ENCODE data around the gene CDH23. TPM values are rescaled to one million over a fixed set of nuclear protein-coding genes. Genes with fewer than 3 reads are reported as not detected.

The CDH23 gene
- polyA plus RNA-seq, 2 of the 4 experiments (the other 2 are of a cell fraction), result 1.1 to 2.3 TPM

DNA sequence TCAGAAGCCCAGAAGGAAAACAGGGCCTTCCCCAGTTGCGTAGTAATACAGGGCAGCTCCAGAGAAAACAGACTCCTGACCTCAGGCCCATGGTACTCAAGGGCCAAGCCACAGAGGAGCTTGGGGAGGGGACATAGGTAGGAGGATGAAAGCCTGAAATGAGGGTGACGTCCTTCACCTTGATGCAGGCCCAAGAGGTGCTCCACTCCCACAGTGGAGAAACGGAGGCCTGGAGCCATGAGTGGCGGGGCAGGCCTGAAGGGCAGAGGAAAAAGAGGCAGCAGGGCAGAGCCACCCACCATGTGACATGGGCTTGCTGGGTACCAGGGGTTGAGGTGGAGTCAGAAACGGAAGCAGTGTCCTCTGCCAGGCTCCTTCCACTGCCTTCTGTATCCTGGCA, 239.9 kb downstream of the CDH23 start:
- no peak for DNase-seq (ENCODE audit: low read depth in 1 of 2, low spot score in 1 of 2)
- WGBS (ENCODE audit: missing lambda C conversion rate), result 70% methylated on average over 5 of the region's 5 CpGs
- Histone ChIP-seq H3K9me3 (no peaks in the 10 kb centered on the region), H3K27ac (no peak overlapping the region), H3K4me2 (no peak overlapping the region), H3K4me1 (no peaks in the 10 kb centered on the region), H3K4me3 (no peak overlapping the region)
- ChIA-PET CTCF (interaction anchor here (1.2 to 1.8 kb wide), 2 partner anchors 11 to 27 kb away, joined by 4 to 6 read pairs; no protein-coding TSS in a partner anchor), POLR2A (no interaction called here)
- TF ChIP-seq ESRRA (IDR thresholded peaks at IDR 0.05; ENCODE audit: borderline replicate concordance, low read length) (no peak), ZSCAN20 (CRISPR knock-in tag; IDR thresholded peaks at IDR 0.05) (no peak), BHLHE40 (IDR thresholded peaks at IDR 0.05; ENCODE audit: low read depth, low read length) (no peak), GATA3 (IDR thresholded peaks at IDR 0.05; ENCODE audit: borderline replicate concordance) (no peak), NPAS2 (CRISPR knock-in tag; IDR thresholded peaks at IDR 0.05; ENCODE audit: borderline replicate concordance) (no peak), RFX5 (IDR thresholded peaks at IDR 0.05) (no peak), RNF2 (IDR thresholded peaks at IDR 0.05; ENCODE audit: borderline replicate concordance, low read depth) (no peak), KDM1A (IDR thresholded peaks at IDR 0.05; ENCODE audit: low read depth) (no peak), FOSL2 (IDR thresholded peaks at IDR 0.05) (no peak), FOSL2 (CRISPR knock-in tag; IDR thresholded peaks at IDR 0.05) (no peak), KDM5A (IDR thresholded peaks at IDR 0.05) (no peak), HEYL (CRISPR knock-in tag; IDR thresholded peaks at IDR 0.05) (no peak), MYC (IDR thresholded peaks at IDR 0.05; ENCODE audit: borderline replicate concordance, low read length) (no peak), TFCP2L1 (CRISPR knock-in tag; IDR thresholded peaks at IDR 0.05) (no peak), FOSB (CRISPR knock-in tag; IDR thresholded peaks at IDR 0.05) (no peak), HOXA7 (CRISPR knock-in tag; IDR thresholded peaks at IDR 0.05) (no peak)
- TF ChIP-seq, protein P1, sequence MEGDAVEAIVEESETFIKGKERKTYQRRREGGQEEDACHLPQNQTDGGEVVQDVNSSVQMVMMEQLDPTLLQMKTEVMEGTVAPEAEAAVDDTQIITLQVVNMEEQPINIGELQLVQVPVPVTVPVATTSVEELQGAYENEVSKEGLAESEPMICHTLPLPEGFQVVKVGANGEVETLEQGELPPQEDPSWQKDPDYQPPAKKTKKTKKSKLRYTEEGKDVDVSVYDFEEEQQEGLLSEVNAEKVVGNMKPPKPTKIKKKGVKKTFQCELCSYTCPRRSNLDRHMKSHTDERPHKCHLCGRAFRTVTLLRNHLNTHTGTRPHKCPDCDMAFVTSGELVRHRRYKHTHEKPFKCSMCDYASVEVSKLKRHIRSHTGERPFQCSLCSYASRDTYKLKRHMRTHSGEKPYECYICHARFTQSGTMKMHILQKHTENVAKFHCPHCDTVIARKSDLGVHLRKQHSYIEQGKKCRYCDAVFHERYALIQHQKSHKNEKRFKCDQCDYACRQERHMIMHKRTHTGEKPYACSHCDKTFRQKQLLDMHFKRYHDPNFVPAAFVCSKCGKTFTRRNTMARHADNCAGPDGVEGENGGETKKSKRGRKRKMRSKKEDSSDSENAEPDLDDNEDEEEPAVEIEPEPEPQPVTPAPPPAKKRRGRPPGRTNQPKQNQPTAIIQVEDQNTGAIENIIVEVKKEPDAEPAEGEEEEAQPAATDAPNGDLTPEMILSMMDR (IDR thresholded peaks at IDR 0.05), result no peak
- TF ChIP-seq, protein P2, sequence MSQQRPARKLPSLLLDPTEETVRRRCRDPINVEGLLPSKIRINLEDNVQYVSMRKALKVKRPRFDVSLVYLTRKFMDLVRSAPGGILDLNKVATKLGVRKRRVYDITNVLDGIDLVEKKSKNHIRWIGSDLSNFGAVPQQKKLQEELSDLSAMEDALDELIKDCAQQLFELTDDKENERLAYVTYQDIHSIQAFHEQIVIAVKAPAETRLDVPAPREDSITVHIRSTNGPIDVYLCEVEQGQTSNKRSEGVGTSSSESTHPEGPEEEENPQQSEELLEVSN (IDR thresholded peaks at IDR 0.05; ENCODE audit: borderline replicate concordance, low read depth), result no peak
- TF ChIP-seq, protein P3, sequence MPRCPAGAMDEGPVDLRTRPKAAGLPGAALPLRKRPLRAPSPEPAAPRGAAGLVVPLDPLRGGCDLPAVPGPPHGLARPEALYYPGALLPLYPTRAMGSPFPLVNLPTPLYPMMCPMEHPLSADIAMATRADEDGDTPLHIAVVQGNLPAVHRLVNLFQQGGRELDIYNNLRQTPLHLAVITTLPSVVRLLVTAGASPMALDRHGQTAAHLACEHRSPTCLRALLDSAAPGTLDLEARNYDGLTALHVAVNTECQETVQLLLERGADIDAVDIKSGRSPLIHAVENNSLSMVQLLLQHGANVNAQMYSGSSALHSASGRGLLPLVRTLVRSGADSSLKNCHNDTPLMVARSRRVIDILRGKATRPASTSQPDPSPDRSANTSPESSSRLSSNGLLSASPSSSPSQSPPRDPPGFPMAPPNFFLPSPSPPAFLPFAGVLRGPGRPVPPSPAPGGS (IDR thresholded peaks at IDR 0.05), result no peak
- no peak for ATAC-seq
- no peak for FAIRE-seq

DNA sequence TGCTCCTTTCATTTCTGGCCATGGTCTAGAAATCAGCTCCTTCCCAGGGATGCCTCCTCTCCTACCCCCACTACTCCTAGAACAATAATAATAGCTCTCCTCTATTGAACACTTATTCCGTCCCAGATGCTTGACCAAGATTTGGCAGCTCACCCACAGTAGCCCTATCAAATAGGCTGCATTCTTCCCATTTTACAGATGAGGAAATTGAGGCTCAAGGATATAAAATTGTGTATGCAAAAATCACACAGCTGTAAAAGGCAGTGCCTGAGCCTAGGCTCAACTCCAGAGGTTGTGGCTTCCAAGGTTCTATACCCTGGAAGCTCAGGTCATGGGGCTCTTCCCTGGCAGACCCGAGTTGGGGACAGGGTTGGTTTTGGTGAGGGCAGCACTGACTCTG, 240.6 kb downstream of the CDH23 start:
- H3K9me3 ChIP-seq, result no peaks in the 10 kb centered on the region
- no peak for FAIRE-seq
- no peaks in the 10 kb centered on the region for H3K4me1 ChIP-seq
- ATAC-seq, result no peak
- no peak overlapping the region for H3K4me2 ChIP-seq
- H3K27ac ChIP-seq, result no peak overlapping the region
- ChIA-PET POLR2A (no interaction called here), CTCF (interaction anchor here (1.2 to 1.8 kb wide), 2 partner anchors 10 to 28 kb away, joined by 4 to 6 read pairs; no protein-coding TSS in a partner anchor)
- no peak overlapping the region for H3K4me3 ChIP-seq
- 52% methylated on average over 2 of the region's 2 CpGs for WGBS (ENCODE audit: missing lambda C conversion rate)
- DNase-seq (ENCODE audit: low read depth in 1 of 2, low spot score in 1 of 2), result no peak
- TF ChIP-seq EHMT2 (IDR thresholded peaks at IDR 0.05; ENCODE audit: low read depth), result no peak
- TF ChIP-seq FOSB (CRISPR knock-in tag; IDR thresholded peaks at IDR 0.05), result no peak

DNA sequence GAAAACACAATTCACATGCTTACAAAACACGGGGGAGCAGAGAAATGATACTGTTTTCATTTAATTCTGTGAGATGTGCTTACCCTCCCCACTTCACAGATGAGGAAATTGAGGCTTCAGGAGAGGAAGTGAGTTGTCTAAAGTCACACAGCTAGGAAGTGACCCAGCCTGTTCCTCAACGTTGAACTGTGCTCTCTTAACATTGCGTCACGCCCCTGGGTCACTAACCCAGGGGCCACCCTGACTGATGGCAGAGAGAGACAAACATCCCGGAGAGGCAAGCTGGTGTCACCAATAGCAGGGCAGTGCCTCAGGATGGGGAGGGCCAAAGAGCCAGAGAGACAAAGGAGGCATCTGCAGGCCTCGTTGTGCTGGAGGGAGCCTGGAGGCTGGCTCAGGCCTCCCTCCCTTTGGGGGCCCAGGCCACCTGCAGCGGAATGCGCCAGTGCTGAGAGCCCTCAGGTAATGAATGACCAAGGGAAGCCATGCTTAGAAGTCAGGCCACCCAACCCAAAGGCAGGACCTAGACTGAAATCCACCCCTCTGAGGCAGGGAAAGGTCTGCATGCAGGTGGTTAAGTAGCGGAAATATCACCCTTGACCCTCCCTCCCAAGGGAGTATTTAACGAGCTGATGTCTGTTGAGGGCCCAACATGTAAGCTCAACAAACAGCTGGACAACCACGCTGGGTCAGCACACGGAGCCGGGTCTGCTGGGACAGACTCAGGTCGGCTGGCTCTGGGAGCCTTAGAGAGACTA, 241.5 kb downstream of the CDH23 start:
- WGBS (ENCODE audit: missing lambda C conversion rate), result 61% methylated on average over 14 of the region's 14 CpGs
- Histone ChIP-seq H3K4me2 (no peak overlapping the region), H3K9me3 (no peaks in the 10 kb centered on the region), H3K27ac (no peak overlapping the region), H3K4me3 (no peak overlapping the region), H3K4me1 (no peaks in the 10 kb centered on the region)
- POLR2A ChIA-PET, result no interaction called here
- TF ChIP-seq CEBPB (IDR thresholded peaks at IDR 0.05), result no peak
- no peak for TF ChIP-seq POLR2AphosphoS2 (conservative IDR thresholded peaks at IDR 0.05; ENCODE audit: low read length)
- TF ChIP-seq, protein P4, sequence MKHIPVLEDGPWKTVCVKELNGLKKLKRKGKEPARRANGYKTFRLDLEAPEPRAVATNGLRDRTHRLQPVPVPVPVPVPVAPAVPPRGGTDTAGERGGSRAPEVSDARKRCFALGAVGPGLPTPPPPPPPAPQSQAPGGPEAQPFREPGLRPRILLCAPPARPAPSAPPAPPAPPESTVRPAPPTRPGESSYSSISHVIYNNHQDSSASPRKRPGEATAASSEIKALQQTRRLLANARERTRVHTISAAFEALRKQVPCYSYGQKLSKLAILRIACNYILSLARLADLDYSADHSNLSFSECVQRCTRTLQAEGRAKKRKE (CRISPR knock-in tag; IDR thresholded peaks at IDR 0.05; ENCODE audit: low read depth), result no peak
- TF ChIP-seq, protein P3 (IDR thresholded peaks at IDR 0.05), result no peak
- no peak for TF ChIP-seq NFE2L2 (conservative IDR thresholded peaks at IDR 0.05; ENCODE audit: low read length)
- TF ChIP-seq, protein P1 (IDR thresholded peaks at IDR 0.05), result no peak
- TF ChIP-seq EHMT2 (IDR thresholded peaks at IDR 0.05; ENCODE audit: low read depth), result no peak
- no peak for TF ChIP-seq SREBF2 (IDR thresholded peaks at IDR 0.05)
- ATAC-seq, result peak in 1 of 2 experiments; percentile 22; a peak in 1 of 6 replicates
- no peak for FAIRE-seq
- DNase-seq (ENCODE audit: low read depth in 1 of 2, low spot score in 1 of 2), result no peak
- CTCF ChIA-PET, result interaction anchor here (0.9 to 2.2 kb wide), 5 partner anchors 28 to 323 kb away, joined by 3 to 8 read pairs (median 3); partner anchors contain the start of gene VSIR

All from A549 (cell line).